GM06990 (cell line): ENCODE data around the gene TRAPPC6A.

Experiments
- DNase-seq: peaks from one replicate; pipeline ENCODE4 v3.0.0-alpha.2; 2011; ENCODE audit not compliant: insufficient read length; ENCODE audit errors: extremely low read depth
- H3K27me3 ChIP-seq: replicated peaks from 2 replicates; pipeline ENCODE4 v1.6.0; 2011; ENCODE audit warnings: low read length; ENCODE audit not compliant: control insufficient read depth, insufficient read depth
- H3K36me3 ChIP-seq: 2 replicates; pipeline ENCODE4 v1.5.1; 2011; ENCODE audit warnings: low read length; ENCODE audit not compliant: control insufficient read depth, insufficient read depth
- H3K4me3 ChIP-seq: replicated peaks from 2 replicates; pipeline ENCODE4 v1.5.1; 2011; ENCODE audit warnings: low read depth, mild to moderate bottlenecking, control low read depth, low read length
- TF ChIP-seq, protein P1 (sequence below): IDR thresholded peaks from 2 replicates; pipeline ENCODE4 v1.5.1; 2011; ENCODE audit warnings: low read length, control low read depth, mild to moderate bottlenecking, inconsistent platforms; ENCODE audit not compliant: insufficient read depth, poor library complexity, severe bottlenecking

TRAPPC6A gene

DNA sequence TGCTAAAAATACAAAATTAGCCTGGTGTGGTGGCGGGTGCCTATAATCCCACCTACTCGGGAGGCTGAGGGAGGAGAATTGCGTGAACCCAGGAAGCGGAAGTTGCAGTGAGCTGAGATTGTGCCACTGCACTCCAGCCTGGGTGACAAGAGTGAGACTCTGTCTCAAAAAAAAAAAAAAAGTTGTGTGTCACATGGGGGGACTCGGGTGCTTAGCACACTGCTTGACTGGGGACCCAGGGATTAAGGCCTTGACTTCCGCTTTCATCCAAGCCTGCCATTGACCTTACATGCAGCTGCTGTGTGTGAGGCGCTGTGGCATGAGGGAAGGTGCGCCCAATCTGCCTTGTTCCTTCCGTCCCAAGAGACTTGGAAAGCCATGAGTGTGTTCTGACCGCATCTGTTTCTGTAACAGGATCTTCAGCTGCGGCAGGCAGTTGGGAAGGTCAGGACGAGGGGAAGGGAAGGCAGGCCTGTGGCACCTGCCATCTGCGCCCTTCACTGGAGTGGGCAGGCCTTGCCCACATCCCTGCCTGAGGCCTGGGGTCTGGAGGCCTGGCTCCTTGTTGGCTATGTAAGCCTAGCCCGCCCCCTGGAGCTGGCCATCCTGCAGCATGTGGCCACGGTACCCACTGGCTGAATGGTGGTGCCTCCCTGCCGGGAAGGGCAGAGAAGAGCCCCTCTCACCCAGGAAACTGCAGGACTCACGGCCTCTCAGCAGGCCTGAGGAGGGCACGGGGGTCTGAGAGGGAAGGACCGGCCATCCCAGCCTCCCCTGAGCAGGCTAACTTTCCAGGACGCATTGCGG is 62.0 kb downstream of the TRAPPC6A start:
- no peaks in the 10 kb centered on the region; the same call in 1 of the 2 replicates for H3K36me3 ChIP-seq
- TF ChIP-seq, protein P1, sequence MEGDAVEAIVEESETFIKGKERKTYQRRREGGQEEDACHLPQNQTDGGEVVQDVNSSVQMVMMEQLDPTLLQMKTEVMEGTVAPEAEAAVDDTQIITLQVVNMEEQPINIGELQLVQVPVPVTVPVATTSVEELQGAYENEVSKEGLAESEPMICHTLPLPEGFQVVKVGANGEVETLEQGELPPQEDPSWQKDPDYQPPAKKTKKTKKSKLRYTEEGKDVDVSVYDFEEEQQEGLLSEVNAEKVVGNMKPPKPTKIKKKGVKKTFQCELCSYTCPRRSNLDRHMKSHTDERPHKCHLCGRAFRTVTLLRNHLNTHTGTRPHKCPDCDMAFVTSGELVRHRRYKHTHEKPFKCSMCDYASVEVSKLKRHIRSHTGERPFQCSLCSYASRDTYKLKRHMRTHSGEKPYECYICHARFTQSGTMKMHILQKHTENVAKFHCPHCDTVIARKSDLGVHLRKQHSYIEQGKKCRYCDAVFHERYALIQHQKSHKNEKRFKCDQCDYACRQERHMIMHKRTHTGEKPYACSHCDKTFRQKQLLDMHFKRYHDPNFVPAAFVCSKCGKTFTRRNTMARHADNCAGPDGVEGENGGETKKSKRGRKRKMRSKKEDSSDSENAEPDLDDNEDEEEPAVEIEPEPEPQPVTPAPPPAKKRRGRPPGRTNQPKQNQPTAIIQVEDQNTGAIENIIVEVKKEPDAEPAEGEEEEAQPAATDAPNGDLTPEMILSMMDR: no peak
- DNase-seq: no peak
- no peak overlapping the region for H3K4me3 ChIP-seq
- no peaks in the 10 kb centered on the region for H3K27me3 ChIP-seq

DNA sequence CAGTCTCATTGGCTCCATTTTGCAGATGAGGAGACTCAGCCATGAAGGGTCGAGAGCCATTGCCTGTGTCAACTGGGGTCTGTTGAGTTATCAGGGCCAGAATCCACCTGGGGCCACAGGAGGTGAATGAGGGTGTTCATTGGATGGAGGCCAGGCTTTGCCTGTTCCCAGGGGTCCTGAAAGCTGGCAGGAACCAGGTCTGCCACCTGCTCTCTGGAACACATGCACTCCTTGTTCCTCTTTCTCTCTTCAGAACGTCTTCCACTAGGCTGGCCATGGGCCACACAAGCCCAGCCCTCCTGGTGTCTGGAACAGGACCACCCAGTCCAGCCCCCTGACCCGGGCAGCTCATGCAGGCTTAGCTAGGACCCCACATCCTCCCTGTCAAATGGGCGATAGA is 63.9 kb downstream of the TRAPPC6A start:
- peaks cover 1% of the 10 kb centered on the region for H3K36me3 ChIP-seq
- H3K27me3 ChIP-seq: no peaks in the 10 kb centered on the region
- TF ChIP-seq, protein P1: no peak
- H3K4me3 ChIP-seq: no peak overlapping the region
- no peak for DNase-seq

DNA sequence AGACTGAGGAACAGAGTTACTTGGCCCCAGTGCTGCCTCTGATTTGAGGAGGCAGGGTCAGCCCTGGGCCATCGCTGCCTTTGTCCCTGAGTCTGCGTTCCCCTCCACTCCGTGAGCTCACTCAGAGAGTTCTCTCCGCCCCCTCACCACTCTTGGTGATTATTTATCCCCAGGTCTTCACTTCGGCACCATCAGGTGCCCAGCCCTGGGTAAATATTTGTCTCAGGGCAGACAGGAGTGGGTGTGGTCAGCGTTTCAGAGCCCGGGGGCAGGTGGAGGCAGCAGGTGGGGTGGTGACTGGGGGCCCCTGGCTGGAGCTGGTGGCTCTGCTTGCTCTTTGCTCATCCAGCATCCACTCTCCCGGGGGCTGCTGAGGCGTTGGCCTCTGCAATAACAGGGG is 64.4 kb downstream of the TRAPPC6A start:
- Histone ChIP-seq H3K4me3 (no peak overlapping the region), H3K36me3 (peaks cover 1% of the 10 kb centered on the region), H3K27me3 (no peaks in the 10 kb centered on the region)
- no peak for DNase-seq
- TF ChIP-seq, protein P1: no peak
